Right lobe of liver (tissue), 6 donors: ENCODE data around the gene GUCD1. TPM values are rescaled to one million over a fixed set of nuclear protein-coding genes. Genes with fewer than 3 reads are reported as not detected.

Source experiments
- ATAC-seq, 4 donors: fragments of 200-7000 bp; cut with Tn5 transposase; one replicate each; pipeline ENCODE4 v1.9.1; 2020; ENCODE audit warnings: mild to moderate bottlenecking in 4 of 4, moderate library complexity in 4 of 4
- DNase-seq, 3 donors: peaks; one replicate each; pipeline ENCODE4 v3.0.0-alpha.2; 2020
- H3K27ac ChIP-seq, 3 donors: fragments of 200-600 bp; one replicate each; pipeline ENCODE4 v1.8.0; 2022
- H3K27me3 ChIP-seq, 2 donors: fragments of 200-600 bp; one replicate each; pipeline ENCODE4 v1.8.0; 2022
- H3K36me3 ChIP-seq, 4 donors: fragments of 200-600 bp; sonication (generic) in 1 of 4; one replicate each; pipeline versions ENCODE4 v1.5.1 to v1.8.0; 2017 to 2022; ENCODE audit warnings: control low read depth in 1 of 4
- H3K4me1 ChIP-seq, 4 donors: fragments of 200-600 bp; sonication (generic) in 1 of 4; one replicate each; pipeline versions ENCODE4 v1.5.1 to v1.8.0; 2017 to 2022; ENCODE audit warnings: control low read depth in 1 of 4
- H3K4me3 ChIP-seq, 3 donors: fragments of 200-600 bp; one replicate each; pipeline ENCODE4 v1.8.0; 2022
- H3K9me3 ChIP-seq, 4 donors: fragments of 200-600 bp; sonication (generic) in 1 of 4; one replicate each; pipeline versions ENCODE4 v1.5.1 to v1.8.0; 2017 to 2022; ENCODE audit warnings: control low read depth in 1 of 4
- POLR2A ChIP-seq: fragments of 450-650 bp; IDR thresholded peaks from one replicate; pipeline ENCODE4 v1.6.1; 2017; ENCODE audit warnings: antibody characterized with exemption, mild to moderate bottlenecking
- WGBS: methylation state at CpG from one replicate; pipeline ENCODE4 v1.1.6; 2018; ENCODE audit warnings: low coverage, low lambda C conversion rate; ENCODE audit not compliant: insufficient coverage; ENCODE audit errors: missing lambda C conversion rate; 5-methylcytosine and 5-hydroxymethylcytosine counted together
- intact Hi-C, 2 donors: fragments of 100-400 bp; cut with DNase I; formaldehyde crosslinking; loops; one replicate each; pipeline versions ENCODE4 v1.11.2 to v1.14.1; 2022
- total RNA-seq, 6 experiments: library from RNA; depleted of rRNA in 2 of 6; stranded (reverse); fragments of >200 nt in 2 of 6; fragmentation: NEBNext Ultra II Directional in 3 of 6; extraction: Animal tissue kit (Norgen Biotek cat#: 25700) in 3 of 6; gene quantifications; one replicate each; pipeline versions ENCODE4 v1.1.0 to v1.2.4, GENCODE V29; 2016 to 2023
- TF ChIP-seq, protein P1 (sequence below), 4 donors: fragments of 200-600 bp in 3 of 4; fragments of 450-650 bp in 1 of 4; IDR thresholded peaks; one replicate each; pipeline versions ENCODE4 v1.5.1 to v1.8.0; 2016 to 2022; ENCODE audit warnings: antibody characterized with exemption in 4 of 4, mild to moderate bottlenecking in 2 of 4
- donor health status: DM: no; HTN: yes; CAD: no.
- donor health status: DM: no; HTN: no; CAD: no.
- donor health status: DM: no; HTN: no; CAD: no.
- donor health status: DM: no; HTN: yes; CAD: no.
- donor health status: DM: no; HTN: yes; CAD: no.

GUCD1 gene
- total RNA-seq, 6 experiments from 2014 or later: 94.0 to 281 (median 213) TPM

DNA sequence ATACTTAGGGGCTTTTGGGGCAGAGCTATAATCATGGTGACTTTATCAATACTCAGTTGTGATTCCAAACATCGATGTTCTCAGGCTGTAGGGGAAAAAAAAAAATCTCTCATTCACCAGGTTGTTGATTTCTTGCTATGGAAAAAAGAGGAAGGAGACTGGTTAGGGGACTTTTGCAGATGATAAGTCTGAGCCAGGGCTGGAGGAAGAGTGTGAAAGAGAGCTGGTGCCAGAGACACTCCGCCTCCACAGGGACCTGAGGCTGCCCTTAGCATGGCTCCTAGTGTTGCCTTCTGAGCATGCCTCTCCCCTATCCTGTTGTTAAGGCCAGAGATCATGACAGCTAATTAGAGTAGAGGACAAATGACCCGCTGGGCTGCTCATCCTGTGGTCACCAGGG is 42.9 kb downstream of the GUCD1 start:
- peaks cover 0 to 97% (median 49%) of the 10 kb centered on the region in 4 donors for H3K4me1 ChIP-seq
- intact Hi-C loops: no loop called here
- 57% methylated on average over 3 of the region's 3 CpGs for WGBS
- peak overlapping the region in 2 of 3 donors; percentile 82 to 87 for H3K27ac ChIP-seq
- peaks cover 0 to 32% (median 11%) of the 10 kb centered on the region in 4 donors for H3K36me3 ChIP-seq
- H3K4me3 ChIP-seq: no peak overlapping the region
- no peak for TF ChIP-seq POLR2A
- TF ChIP-seq, protein P1, sequence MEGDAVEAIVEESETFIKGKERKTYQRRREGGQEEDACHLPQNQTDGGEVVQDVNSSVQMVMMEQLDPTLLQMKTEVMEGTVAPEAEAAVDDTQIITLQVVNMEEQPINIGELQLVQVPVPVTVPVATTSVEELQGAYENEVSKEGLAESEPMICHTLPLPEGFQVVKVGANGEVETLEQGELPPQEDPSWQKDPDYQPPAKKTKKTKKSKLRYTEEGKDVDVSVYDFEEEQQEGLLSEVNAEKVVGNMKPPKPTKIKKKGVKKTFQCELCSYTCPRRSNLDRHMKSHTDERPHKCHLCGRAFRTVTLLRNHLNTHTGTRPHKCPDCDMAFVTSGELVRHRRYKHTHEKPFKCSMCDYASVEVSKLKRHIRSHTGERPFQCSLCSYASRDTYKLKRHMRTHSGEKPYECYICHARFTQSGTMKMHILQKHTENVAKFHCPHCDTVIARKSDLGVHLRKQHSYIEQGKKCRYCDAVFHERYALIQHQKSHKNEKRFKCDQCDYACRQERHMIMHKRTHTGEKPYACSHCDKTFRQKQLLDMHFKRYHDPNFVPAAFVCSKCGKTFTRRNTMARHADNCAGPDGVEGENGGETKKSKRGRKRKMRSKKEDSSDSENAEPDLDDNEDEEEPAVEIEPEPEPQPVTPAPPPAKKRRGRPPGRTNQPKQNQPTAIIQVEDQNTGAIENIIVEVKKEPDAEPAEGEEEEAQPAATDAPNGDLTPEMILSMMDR (IDR thresholded peaks at IDR 0.05): no peak
- H3K9me3 ChIP-seq: no peaks in the 10 kb centered on the region
- ATAC-seq (peak in 1 of 4 donors; percentile 1), DNase-seq (no peak)
- no peaks in the 10 kb centered on the region for H3K27me3 ChIP-seq

DNA sequence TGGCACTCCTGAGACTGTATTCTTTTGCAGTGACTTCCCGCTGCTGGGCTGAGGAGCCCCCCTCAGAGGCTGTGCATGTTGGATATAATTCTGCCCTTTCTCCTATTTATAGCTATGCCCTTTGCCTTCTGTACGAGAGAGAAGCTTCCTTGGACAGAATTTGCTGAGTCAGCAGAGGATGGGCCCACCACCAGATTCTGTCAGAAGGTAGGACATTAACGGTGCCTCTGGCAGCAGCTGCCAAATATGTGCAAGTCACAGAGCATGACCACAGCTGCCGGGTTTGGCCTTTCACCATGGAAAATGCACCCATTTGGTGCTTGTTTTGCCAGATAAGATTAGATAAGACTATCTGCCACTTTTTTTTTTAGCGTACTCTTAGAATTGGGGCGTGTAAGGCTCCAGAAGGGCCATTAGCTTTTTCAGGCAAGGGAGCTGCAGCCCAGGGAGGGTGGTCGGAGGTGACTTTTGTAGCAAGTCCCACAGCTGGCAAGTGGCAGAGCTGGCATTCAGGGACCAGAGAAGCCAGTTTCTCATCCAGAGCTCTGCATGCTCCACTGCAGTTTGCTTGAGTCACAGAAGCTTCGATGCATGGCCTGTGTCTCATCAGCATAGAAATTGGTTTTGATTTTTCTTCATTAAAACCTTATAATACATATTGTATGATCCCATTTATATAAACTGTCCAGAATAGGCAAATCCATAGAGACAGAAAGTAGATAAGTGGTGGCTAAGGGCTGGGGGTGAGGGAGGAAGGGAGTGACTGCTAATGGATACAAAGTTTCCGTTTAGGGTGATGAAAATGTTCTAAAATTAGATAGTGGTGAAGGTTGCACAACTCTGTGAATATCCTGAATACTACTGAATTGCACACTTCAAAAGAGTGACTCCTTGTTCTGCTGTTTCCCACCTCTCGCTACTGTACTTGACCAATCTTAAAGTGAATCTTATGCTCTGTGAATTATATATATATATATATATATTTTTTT is 44.0 kb downstream of the GUCD1 start:
- 7% methylated on average over 9 of the region's 10 CpGs for WGBS
- peak overlapping the region; percentile 11 to 87 (median 82) for H3K27ac ChIP-seq
- no peak overlapping the region for H3K4me3 ChIP-seq
- H3K36me3 ChIP-seq: peaks cover 0 to 23% (median 5%) of the 10 kb centered on the region in 4 donors
- ATAC-seq (peak; percentile 46 to 61 (median 50)), DNase-seq (peak; percentile 58 to 91 (median 87))
- TF ChIP-seq, protein P1 (IDR thresholded peaks at IDR 0.05): no peak
- TF ChIP-seq POLR2A: peak; percentile 18
- H3K9me3 ChIP-seq: no peaks in the 10 kb centered on the region
- peaks cover 0 to 97% (median 49%) of the 10 kb centered on the region in 4 donors for H3K4me1 ChIP-seq
- intact Hi-C loops: no loop called here
- H3K27me3 ChIP-seq: no peaks in the 10 kb centered on the region

DNA sequence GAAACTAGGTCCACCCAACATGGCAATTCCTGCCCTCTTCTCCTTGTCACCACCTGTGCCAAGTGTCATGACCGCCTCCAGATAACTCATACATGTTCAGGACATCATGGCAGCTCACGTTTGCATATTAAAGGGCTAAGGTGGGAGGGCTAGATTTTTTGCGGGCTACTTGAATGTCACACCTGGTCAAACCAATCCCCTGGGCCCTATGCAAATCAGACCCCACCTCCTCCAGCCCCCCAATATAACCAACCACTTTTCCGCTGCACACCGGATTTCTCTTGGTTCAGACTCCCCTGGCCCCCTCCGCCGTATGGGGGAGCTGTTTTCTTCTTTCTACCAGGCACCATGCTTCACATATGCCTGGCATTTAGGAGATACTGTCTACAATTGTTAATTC is 47.2 kb downstream of the GUCD1 start:
- H3K9me3 ChIP-seq: no peaks in the 10 kb centered on the region
- peaks cover 0 to 97% (median 50%) of the 10 kb centered on the region in 4 donors for H3K4me1 ChIP-seq
- DNase-seq (no peak), ATAC-seq (no peak)
- no peak overlapping the region for H3K4me3 ChIP-seq
- peak overlapping the region in 2 of 3 donors; percentile 78 to 91 for H3K27ac ChIP-seq
- no peaks in the 10 kb centered on the region for H3K27me3 ChIP-seq
- 89% methylated on average over 5 of the region's 7 CpGs for WGBS
- intact Hi-C loops: no loop called here
- TF ChIP-seq, protein P1 (IDR thresholded peaks at IDR 0.05): no peak
- TF ChIP-seq POLR2A: no peak
- H3K36me3 ChIP-seq: peaks cover 0 to 10% (median 4%) of the 10 kb centered on the region in 4 donors

DNA sequence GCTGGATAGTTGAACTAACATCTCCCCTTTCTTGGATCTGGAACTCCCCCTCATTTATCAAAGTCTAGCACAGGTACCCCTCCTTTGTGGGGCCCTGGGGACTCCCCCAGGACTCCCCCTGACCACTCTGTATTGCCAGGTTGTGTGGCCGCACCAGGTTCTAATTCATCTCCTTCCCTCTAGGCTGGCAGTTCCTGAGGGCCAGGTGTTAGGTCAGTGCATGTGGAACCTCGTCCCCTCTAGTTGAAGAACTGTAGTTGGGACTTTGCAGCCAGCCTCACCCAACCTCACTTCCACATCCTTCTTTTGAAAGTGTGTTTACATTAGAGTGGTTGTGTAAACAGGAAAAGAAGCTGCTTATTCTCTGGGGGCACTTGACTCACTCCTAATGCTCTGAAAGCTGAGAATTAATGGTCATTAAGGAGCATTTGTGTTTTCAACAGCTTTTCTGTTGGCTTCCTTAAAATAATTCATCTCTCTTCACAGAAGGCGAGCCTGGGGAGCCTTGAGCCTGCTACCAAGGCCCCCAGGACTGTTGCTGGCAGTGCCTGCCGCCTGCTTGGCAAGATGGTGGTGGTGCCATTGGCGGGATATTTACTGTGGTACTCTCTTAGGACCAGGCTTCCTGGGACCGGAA is 48.0 kb downstream of the GUCD1 start:
- H3K27ac ChIP-seq: peak overlapping the region; percentile 56 to 91 (median 78)
- no peaks in the 10 kb centered on the region for H3K9me3 ChIP-seq
- H3K4me1 ChIP-seq: peaks cover 0 to 98% (median 47%) of the 10 kb centered on the region in 4 donors
- H3K27me3 ChIP-seq: no peaks in the 10 kb centered on the region
- ATAC-seq (peak; percentile 0 to 20 (median 6)), DNase-seq (no peak)
- TF ChIP-seq POLR2A: no peak
- TF ChIP-seq, protein P1 (IDR thresholded peaks at IDR 0.05): no peak
- H3K4me3 ChIP-seq: no peak overlapping the region
- intact Hi-C loops: no loop called here
- peaks cover 0 to 18% (median 7%) of the 10 kb centered on the region in 4 donors for H3K36me3 ChIP-seq
- WGBS: 55% methylated on average over 4 of the region's 6 CpGs
